Gastroesophageal sphincter (tissue), 4 donors: Measurements from ENCODE around the gene SCN7A. TPM values are rescaled to one million over a fixed set of nuclear protein-coding genes. Genes with fewer than 3 reads are reported as not detected.

Source experiments
- ATAC-seq: fragments of 150-250 bp; one replicate; pipeline ENCODE4 v1.9.1; 2016; ENCODE audit warnings: mild to moderate bottlenecking, moderate library complexity
- H3K27ac ChIP-seq, 4 donors: fragments of 200-600 bp; sonication (generic) in 3 of 4; 1 replicate in 3 of 4; 2 replicates in 1 of 4; pipeline ENCODE4 v1.5.1; 2016 to 2019
- H3K27me3 ChIP-seq: fragments of 200-600 bp; sonication (generic); one replicate; pipeline ENCODE4 v1.5.1; 2019
- H3K36me3 ChIP-seq, 2 donors: fragments of 200-600 bp; sonication (generic); one replicate each; pipeline ENCODE4 v1.5.1; 2019; ENCODE audit warnings: control low read depth in 1 of 2
- H3K4me1 ChIP-seq, 3 donors: fragments of 200-600 bp; sonication (generic); 1 replicate in 2 of 3; 2 replicates in 1 of 3; pipeline ENCODE4 v1.5.1; 2016 to 2019; ENCODE audit warnings: control low read depth in 2 of 3
- H3K4me3 ChIP-seq, 2 donors: fragments of 200-600 bp; sonication (generic); one replicate each; pipeline ENCODE4 v1.5.1; 2019; ENCODE audit warnings: mild to moderate bottlenecking in 1 of 2, moderate library complexity in 1 of 2
- H3K9me3 ChIP-seq, 3 donors: fragments of 200-600 bp; sonication (generic); one replicate each; pipeline ENCODE4 v1.5.1; 2017 to 2019; ENCODE audit warnings: control low read depth in 2 of 3
- CTCF ChIP-seq, 4 experiments: fragments of 200-600 bp in 2 of 4; fragments of 450-650 bp in 2 of 4; sonication (generic) in 1 of 4; IDR thresholded peaks; one replicate each; pipeline ENCODE4 v1.5.1; 2017 to 2019; ENCODE audit warnings: antibody characterized with exemption in 4 of 4, mild to moderate bottlenecking in 2 of 4, moderate library complexity in 2 of 4
- EP300 ChIP-seq: sonication (generic); formaldehyde crosslinking; IDR thresholded peaks from one replicate; pipeline ENCODE4 v1.6.1; 2017; ENCODE audit warnings: antibody characterized with exemption, mild to moderate bottlenecking
- POLR2A ChIP-seq, 2 donors: fragments of 450-650 bp; IDR thresholded peaks; one replicate each; pipeline ENCODE4 v1.6.1; 2017; ENCODE audit warnings: antibody characterized with exemption in 2 of 2, mild to moderate bottlenecking in 2 of 2, moderate library complexity in 1 of 2
- POLR2AphosphoS5 ChIP-seq: sonication (generic); formaldehyde crosslinking; IDR thresholded peaks from one replicate; pipeline ENCODE4 v1.6.1; 2017; ENCODE audit warnings: antibody characterized with exemption
- WGBS, 2 donors: methylation state at CpG; one replicate each; pipeline ENCODE4 v1.1.5; 2018; ENCODE audit warnings: low coverage in 1 of 2; 5-methylcytosine and 5-hydroxymethylcytosine counted together
- total RNA-seq, 4 donors: library from RNA; depleted of rRNA; stranded (reverse); fragments of >200 nt; gene quantifications; one replicate each; pipeline ENCODE4 v1.1.0, GENCODE V29; 2016

The SCN7A gene
- total RNA-seq, 4 donors from 2014 or later, result 67.4 to 92.5 (median 72.4) TPM

GRCh38 chr2:166375195-166375735 is 118.8 kb downstream of the SCN7A start:
- Histone ChIP-seq H3K27me3 (peaks cover 17% of the 10 kb centered on the region), H3K27ac (peak overlapping the region in 2 of 4 donors; percentile 49 to 56), H3K36me3 (no peaks in the 10 kb centered on the region), H3K9me3 (no peaks in the 10 kb centered on the region), H3K4me3 (peak overlapping the region; percentile 38 to 64), H3K4me1 (peaks cover 0 to 24% (median 0%) of the 10 kb centered on the region in 3 donors)
- 1 to 10% methylated on average over 2 to 17 of the region's 17 CpGs for WGBS, 2 donors
- peak; percentile 17 for ATAC-seq
- TF ChIP-seq POLR2A (IDR thresholded peaks at IDR 0.05) (no peak), EP300 (no peak), CTCF (IDR thresholded peaks at IDR 0.05) (no peak), POLR2AphosphoS5 (no peak)

- Histone ChIP-seq H3K36me3 (no peaks in the 10 kb centered on the region), H3K27me3 (peaks cover 23% of the 10 kb centered on the region), H3K4me1 (peaks cover 0 to 24% (median 0%) of the 10 kb centered on the region in 3 donors), H3K27ac (no peak overlapping the region), H3K4me3 (no peak overlapping the region), H3K9me3 (no peaks in the 10 kb centered on the region)
- TF ChIP-seq POLR2AphosphoS5, result no peak
- no peak for TF ChIP-seq EP300
- no peak for ATAC-seq
Measured at GRCh38 chr2:166373951-166374350, 120.1 kb downstream of the SCN7A start.

- no peak for TF ChIP-seq POLR2A (IDR thresholded peaks at IDR 0.05)
- no peak for TF ChIP-seq CTCF (IDR thresholded peaks at IDR 0.05)
- ATAC-seq, result no peak
- peaks cover 0 to 24% (median 0%) of the 10 kb centered on the region in 3 donors for H3K4me1 ChIP-seq
- H3K27ac ChIP-seq, result no peak overlapping the region
- H3K36me3 ChIP-seq, result no peaks in the 10 kb centered on the region
- H3K27me3 ChIP-seq, result peaks cover 23% of the 10 kb centered on the region
- H3K9me3 ChIP-seq, result no peaks in the 10 kb centered on the region
- H3K4me3 ChIP-seq, result no peak overlapping the region
Measured at GRCh38 chr2:166373539-166373938, 120.5 kb downstream of the SCN7A start.

- no peaks in the 10 kb centered on the region for H3K9me3 ChIP-seq
- TF ChIP-seq POLR2A (IDR thresholded peaks at IDR 0.05) (no peak), POLR2AphosphoS5 (no peak), EP300 (no peak), CTCF (IDR thresholded peaks at IDR 0.05) (no peak)
Measured at GRCh38 chr2:166373105-166373504, 120.9 kb downstream of the SCN7A start.

GRCh38 chr2:166372046-166372445 is 122.0 kb downstream of the SCN7A start:
- ATAC-seq, result no peak
- WGBS, 2 donors, result 71 to 74% methylated on average over 2 of the region's 2 CpGs
- TF ChIP-seq POLR2A (IDR thresholded peaks at IDR 0.05), result no peak
- no peak for TF ChIP-seq EP300
- no peak for TF ChIP-seq POLR2AphosphoS5
- no peak for TF ChIP-seq CTCF (IDR thresholded peaks at IDR 0.05)
- H3K27me3 ChIP-seq, result peaks cover 23% of the 10 kb centered on the region
- no peaks in the 10 kb centered on the region for H3K36me3 ChIP-seq
- peaks cover 0 to 24% (median 0%) of the 10 kb centered on the region in 3 donors for H3K4me1 ChIP-seq
- no peaks in the 10 kb centered on the region for H3K9me3 ChIP-seq
- no peak overlapping the region for H3K27ac ChIP-seq
- H3K4me3 ChIP-seq, result no peak overlapping the region

More at GRCh38 chr2:166373105-166373504, 120.9 kb downstream of the SCN7A start:
- Histone ChIP-seq H3K4me1 (peaks cover 0 to 24% (median 0%) of the 10 kb centered on the region in 3 donors), H3K27ac (no peak overlapping the region), H3K36me3 (no peaks in the 10 kb centered on the region), H3K27me3 (peaks cover 23% of the 10 kb centered on the region), H3K4me3 (no peak overlapping the region)
- ATAC-seq, result no peak
- 64 to 71% methylated on average over 2 of the region's 2 CpGs for WGBS, 2 donors
